Neural progenitor cell (in vitro differentiated cells): ENCODE data around the gene SLC18B1.

Source experiments
- EZH2 ChIP-seq: fragments of 200-600 bp; sonication (generic); IDR thresholded peaks from 2 replicates; pipeline ENCODE4 v1.6.1; 2017; ENCODE audit warnings: antibody characterized with exemption, mild to moderate bottlenecking, moderate library complexity
- EZH2phosphoT487 ChIP-seq: fragments of 200-600 bp; sonication (generic); IDR thresholded peaks from 2 replicates; pipeline ENCODE4 v1.6.1; 2017; ENCODE audit warnings: antibody characterized with exemption
- TF ChIP-seq, protein P1 (sequence below): fragments of 200-600 bp; sonication (generic); IDR thresholded peaks from 2 replicates; pipeline ENCODE4 v1.5.1; 2017; ENCODE audit warnings: antibody characterized with exemption, mild to moderate bottlenecking

DNA sequence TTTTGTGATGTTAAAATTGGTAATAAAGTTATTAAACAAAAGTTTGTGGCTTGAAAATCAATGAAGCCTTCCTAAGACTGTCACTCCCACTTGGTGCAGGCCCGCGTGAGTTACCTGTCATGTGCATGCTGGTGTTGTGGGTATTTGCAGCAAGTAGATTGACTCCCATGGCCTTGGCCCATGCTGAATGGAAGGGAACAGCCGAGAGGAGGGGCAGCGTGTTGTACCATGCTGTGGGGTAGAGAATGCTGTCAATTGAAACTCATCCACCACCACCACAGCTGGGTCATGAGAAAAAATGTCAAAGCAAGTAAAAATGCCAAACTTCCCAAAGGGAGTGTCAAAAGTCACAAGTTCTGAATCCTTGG, 71.8 kb downstream of the SLC18B1 start:
- TF ChIP-seq EZH2 (no peak), EZH2phosphoT487 (no peak)
- TF ChIP-seq, protein P1, sequence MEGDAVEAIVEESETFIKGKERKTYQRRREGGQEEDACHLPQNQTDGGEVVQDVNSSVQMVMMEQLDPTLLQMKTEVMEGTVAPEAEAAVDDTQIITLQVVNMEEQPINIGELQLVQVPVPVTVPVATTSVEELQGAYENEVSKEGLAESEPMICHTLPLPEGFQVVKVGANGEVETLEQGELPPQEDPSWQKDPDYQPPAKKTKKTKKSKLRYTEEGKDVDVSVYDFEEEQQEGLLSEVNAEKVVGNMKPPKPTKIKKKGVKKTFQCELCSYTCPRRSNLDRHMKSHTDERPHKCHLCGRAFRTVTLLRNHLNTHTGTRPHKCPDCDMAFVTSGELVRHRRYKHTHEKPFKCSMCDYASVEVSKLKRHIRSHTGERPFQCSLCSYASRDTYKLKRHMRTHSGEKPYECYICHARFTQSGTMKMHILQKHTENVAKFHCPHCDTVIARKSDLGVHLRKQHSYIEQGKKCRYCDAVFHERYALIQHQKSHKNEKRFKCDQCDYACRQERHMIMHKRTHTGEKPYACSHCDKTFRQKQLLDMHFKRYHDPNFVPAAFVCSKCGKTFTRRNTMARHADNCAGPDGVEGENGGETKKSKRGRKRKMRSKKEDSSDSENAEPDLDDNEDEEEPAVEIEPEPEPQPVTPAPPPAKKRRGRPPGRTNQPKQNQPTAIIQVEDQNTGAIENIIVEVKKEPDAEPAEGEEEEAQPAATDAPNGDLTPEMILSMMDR = no peak
